HG02970 (cell line): ENCODE measurements around the gene SLC7A8.

Experiments
- ATAC-seq: cut with Tn5 transposase; IDR thresholded peaks from one replicate; pipeline ENCODE4 v1.9.1; 2021; ENCODE audit warnings: mild to moderate bottlenecking, moderate library complexity, moderate number of reproducible peaks; ENCODE audit not compliant: unreplicated experiment, low FRiP score

The SLC7A8 gene

DNA sequence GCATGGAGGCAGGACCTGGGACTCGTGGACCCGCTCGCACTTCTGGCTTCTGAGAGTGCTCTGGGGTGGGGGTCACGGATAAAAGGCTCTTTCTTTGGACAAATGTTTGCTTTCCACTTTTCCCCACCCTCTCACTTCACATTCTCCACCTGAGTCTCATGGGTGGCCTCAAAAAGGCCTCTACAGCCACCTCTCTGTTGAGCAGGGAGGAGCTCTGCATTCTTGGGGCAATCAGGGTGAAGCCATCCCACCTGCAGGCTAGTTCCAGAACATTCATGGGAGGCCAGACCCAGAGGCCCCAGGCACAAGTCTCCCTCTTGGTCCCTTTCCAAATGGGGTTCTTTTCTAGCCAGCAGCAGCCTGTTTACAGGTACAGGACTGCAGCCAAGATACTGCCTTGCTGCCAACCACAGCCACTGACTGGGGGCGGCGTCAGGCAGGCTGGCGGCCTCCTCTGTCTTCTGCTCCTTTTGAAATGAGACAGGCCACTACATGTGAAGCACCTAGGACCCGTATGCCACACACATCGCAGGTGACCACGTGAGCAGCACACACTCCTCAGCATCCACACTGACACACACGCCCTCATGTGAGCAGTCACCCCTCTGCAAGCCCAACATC lies 46.2 kb downstream of the SLC7A8 start:
- no peak for ATAC-seq

DNA sequence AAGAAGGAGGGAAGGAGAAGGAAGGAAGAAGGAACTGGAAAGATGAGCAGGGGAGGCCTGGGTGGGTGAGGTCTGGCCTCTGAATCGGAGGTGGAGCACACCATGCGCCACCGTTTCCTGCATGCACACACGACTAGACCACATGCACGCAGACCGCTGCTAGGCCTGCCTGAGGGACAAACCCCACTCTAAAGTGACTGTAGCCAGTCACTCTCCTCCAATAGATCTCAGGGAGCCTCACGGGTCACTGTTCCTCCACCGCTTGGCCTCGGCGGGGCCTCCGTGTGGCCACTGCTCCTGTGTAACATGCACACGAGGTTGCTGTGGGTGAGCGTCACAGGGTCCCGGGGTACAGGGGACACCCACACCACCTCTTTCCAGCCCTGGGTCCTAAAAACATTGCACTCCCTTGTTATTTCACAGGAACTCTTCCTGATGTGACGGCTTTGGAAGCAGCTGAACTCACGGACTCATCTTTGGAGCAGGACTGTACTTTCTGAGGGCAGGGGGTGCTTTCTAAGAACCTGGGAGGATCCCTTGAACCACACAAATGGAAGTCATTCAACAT lies 46.8 kb downstream of the SLC7A8 start:
- ATAC-seq, result no peak

DNA sequence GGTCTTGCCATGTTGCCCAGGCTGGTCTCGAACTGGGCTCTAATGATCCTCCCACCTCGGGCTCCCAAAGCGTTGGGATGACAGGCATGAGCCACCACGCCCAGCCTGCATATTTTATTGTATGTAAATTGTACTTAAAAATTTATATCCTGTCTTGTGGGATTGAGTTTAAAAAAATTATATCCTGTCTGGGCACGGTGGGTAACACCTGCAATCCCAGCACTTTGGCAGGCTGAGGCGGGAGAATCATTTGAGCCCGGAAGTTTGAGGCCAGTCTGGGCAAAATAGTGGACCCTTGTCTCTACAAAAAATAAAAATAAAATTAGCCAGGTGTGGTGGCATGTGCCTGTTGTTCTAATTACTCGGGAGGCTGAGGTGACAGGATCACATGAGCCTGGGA lies 50.5 kb downstream of the SLC7A8 start:
- ATAC-seq, result no peak

GRCh38 chr14:23131482-23131881 lies 52.0 kb downstream of the SLC7A8 start:
- ATAC-seq, result no peak

- ATAC-seq, result no peak
These were observed 52.6 kb downstream of the SLC7A8 start for GRCh38 chr14:23130871-23131270.

GRCh38 chr14:23129759-23130316 lies 53.6 kb downstream of the SLC7A8 start:
- ATAC-seq, result no peak

DNA sequence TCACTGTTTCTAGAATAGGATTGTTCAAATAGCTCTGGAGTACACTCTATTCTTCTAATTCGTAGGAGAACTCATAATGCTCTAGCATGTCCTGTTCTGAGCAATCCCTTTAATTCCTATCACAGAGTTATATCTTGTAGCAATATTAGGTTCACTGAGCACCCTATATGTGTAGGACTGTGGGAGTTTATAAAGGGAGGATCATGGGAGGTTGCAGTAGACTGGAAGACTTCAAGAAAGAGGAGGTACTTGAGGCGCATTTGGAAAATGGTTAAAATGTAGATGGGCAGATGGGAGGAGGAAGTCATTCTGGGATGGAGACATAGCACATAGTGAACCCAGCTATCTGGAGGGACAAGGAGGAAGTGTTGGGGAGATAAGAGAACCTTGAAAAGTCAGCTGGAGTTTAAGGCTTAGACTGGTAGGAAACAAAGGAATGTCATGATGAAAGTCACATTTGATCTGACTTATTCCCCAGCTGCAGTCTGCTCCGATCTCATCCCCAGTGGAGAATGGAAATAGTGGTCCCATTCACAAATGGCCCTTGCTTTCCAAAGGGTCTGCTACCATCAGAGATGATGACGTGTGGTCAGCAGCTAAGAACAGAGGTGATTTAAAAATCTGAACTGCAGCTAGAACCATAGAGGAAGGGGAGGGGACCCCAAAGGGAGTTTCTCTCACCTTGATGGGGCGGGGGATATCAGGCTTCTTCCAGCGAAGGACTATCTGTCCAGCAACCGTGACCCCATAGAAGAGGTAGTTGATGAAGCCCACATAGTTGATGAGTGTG lies 54.3 kb downstream of the SLC7A8 start:
- ATAC-seq, result no peak

DNA sequence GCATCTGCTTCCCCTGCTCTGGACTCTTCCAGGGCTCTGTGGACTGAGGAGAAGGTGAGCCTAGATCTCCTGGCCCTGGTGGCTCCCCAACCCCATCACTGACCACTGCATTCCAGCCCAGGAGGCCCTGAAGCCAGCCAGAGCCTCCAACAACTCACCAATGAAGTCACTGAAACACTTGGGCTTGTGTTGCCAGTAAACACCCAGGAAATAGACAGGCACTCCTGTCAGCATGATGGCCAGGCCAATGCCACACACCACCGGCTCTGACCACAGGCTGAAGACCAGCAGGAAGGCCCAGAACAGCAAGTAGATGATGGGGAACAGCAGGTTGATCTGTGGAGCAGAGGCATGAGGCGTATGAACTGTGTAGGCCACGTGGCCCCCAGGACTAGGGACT lies 55.6 kb downstream of the SLC7A8 start:
- ATAC-seq, result no peak

GRCh38 chr14:23126548-23127278 lies 56.7 kb downstream of the SLC7A8 start:
- ATAC-seq, result no peak

GRCh38 chr14:23125933-23126524 lies 57.4 kb downstream of the SLC7A8 start:
- ATAC-seq, result no peak

DNA sequence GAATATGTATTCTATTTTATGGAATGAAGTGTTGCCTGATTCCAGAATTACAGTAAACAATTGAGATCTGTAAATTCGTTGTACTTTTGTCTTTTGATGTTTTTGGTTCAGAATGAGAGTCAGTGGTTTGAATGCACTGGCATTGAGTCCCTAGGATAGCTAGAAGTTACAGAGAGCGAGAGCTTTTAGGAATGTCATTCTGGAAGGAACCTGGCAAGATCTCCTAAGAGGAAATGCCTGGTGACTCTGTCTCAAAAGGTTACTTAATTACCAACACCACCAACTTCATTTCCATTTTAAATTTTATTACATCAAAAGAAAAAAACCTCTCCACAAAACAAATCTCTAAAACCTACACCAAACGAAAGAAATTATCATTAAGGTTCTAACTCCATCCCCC lies 58.4 kb downstream of the SLC7A8 start:
- no peak for ATAC-seq

DNA sequence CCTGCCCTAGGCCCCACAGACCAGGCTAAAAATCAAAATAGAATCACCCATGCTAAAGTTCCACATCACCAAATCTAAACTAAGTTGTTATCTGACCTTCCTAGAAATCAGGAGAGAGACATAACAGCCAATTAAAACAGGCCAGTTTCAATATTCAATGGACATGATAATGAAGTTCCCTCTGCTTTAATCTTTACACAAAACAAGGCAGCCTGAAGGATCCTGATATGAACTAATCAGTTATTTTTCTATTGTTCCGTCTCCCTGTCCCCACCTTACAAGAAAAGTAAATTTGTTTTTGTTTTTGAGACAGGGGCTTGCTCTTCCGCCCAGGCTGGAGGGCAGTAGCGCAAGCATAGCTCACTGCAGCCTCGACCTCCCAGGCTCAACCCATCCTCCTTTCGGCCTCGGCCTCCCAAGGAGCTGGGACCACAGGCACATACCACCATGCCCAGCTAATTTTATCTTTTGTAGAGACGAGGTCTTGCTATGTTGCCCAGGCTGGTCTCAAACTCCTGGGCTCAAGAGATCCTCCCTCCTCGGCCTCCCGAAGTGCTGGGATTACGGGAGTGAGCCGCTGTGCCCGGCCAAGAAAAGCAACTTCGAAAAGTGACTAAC lies 59.0 kb downstream of the SLC7A8 start:
- no peak for ATAC-seq

- ATAC-seq, result no peak
These were observed 60.0 kb downstream of the SLC7A8 start for GRCh38 chr14:23123419-23123818.

GRCh38 chr14:23122086-23122485 lies 61.4 kb downstream of the SLC7A8 start:
- ATAC-seq, result no peak

DNA sequence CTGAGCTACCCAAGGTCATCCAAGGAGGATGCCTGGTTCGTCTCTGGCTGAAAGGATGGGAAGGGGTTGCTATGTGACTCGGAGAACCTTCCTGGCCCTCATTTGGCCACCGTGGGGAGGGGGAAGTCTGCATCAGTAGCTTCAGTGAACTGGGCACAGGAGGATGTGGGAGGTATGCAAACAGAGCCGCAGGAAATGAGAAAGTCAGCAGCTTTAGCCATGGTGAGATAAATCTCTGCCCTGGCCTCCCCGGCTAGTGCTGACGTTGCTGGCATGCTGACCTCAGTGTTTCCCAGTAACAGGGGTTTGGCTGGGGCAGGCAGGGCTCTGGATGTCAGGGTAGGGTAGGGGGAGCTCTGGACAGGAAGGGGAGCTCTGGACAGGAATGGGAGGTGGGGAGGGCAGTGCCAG lies 62.1 kb downstream of the SLC7A8 start:
- no peak for ATAC-seq

DNA sequence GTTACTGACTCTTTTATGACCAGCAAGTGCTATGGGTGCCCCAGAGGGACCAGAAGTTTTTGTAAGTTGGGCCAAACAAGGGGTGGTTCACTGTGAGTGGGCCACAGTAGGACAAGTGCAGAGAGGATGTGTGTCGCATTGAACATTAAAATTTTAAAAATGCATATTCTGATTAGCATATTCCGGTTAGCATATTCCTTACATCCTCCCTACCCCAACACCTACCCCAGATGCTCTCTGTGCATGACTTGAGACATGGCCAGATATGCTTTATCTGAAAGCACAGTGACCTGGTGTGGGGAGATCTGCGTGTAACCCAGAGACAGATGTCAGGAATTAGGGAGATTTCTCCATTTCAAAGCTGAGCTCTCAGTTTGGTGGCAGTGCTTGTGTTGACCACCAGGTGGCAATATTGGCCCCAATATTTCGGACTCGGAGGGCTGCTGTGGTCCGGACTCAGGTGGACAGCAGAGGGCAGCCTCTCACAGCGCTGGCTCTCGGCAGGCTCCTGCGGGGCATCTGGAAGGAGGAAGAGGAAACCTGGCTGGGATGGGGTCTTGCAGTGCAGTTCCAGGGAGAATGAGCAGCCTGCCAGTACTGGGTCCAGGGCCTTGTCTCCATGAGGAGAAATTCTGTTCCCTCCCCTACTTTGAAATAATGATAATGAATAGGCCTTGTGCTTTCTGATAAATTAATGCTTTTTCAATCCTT lies 62.8 kb downstream of the SLC7A8 start:
- peak; percentile 77 for ATAC-seq

GRCh38 chr14:23119363-23120327 lies 63.8 kb downstream of the SLC7A8 start:
- no peak for ATAC-seq
